ENCODE results near the gene IL1RAP. TPM values are rescaled to one million over a fixed set of nuclear protein-coding genes. Genes with fewer than 3 reads are reported as not detected.

Gene IL1RAP
- total RNA-seq, 2 experiments from 2014 or later: 2.1 to 5.6 TPM

- H3K36me3 ChIP-seq (ENCODE audit: insufficient read depth, low read length): no peaks in the 10 kb centered on the region
These were observed 32.1 kb upstream of the IL1RAP start for GRCh38 chr3:190481779-190482178.

DNA sequence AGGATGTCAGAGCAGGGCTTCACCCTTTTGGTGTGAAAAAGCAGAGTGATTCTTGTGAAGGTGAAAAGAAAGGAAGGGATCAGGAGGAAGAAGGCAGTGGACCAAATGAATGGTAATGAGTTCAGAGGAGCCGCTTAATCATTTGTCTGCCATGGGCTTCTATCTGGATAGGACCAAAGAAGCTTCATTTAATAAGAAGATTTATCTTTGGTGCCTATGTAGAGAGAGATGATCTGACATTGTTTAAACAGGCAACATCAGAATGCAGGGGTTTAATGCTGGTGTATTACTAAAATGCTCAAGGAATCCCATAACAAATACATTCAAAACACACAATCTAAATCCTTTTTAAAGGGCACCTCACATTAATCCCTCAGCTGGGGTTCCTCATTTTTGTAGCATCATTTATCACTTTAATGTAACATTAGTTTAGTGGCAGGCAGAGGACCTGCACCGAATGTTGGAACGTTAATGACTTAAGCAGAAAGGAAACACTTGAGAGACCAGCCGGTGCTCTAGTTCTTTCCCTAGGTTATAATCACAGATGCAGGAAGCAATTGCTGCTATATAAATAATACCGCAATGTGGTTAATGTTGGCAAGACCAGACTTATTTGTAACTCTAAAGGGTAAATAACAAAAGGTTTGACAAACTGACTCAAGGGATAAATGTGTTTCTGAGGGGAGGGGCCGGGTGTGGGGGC is 27.9 kb upstream of the IL1RAP start:
- BruUV-seq (replicated peaks): no TSS peak
- no peak overlapping the region for H3K4me2 ChIP-seq (ENCODE audit: low read length)
- no peaks in the 10 kb centered on the region for H3K4me1 ChIP-seq (ENCODE audit: insufficient read depth, low read length, poor library complexity, severe bottlenecking)
- intact Hi-C loops (cut with micrococcal nuclease; ENCODE audit: unreplicated experiment): no loop called here
- H3K9me2 ChIP-seq (ENCODE audit: insufficient read depth, low read length): no peaks in the 10 kb centered on the region
- no peaks in the 10 kb centered on the region for H4K20me1 ChIP-seq (ENCODE audit: insufficient read depth, low read length)
- TF ChIP-seq EZH2phosphoT487 (IDR thresholded peaks at IDR 0.05; ENCODE audit: borderline replicate concordance, low read depth, low read length): no peak
- TF ChIP-seq CTCF (conservative IDR thresholded peaks at IDR 0.05; ENCODE audit: low read length): no peak
- POLR2A ChIA-PET: no interaction called here
- CTCF ChIA-PET (ENCODE audit: unreplicated experiment): no interaction called here
- H3K36me3 ChIP-seq (ENCODE audit: insufficient read depth, low read length): no peaks in the 10 kb centered on the region
- no peak overlapping the region for H2AFZ ChIP-seq (ENCODE audit: low read length)
- DNase-seq (ENCODE audit: low spot score): no peak
- no peak overlapping the region for H3K4me3 ChIP-seq (ENCODE audit: low read depth, low read length, poor library complexity, severe bottlenecking)
- H3K79me2 ChIP-seq (ENCODE audit: insufficient read depth, low read depth, low read length): no peaks in the 10 kb centered on the region
- no peak overlapping the region for H3K27ac ChIP-seq (ENCODE audit: low read depth, low read length, poor library complexity, severe bottlenecking)
- no peaks in the 10 kb centered on the region for H3K9me3 ChIP-seq (ENCODE audit: low read length)

More at GRCh38 chr3:190481779-190482178, 32.1 kb upstream of the IL1RAP start:
- POLR2A ChIA-PET: no interaction called here
- Histone ChIP-seq H3K79me2 (ENCODE audit: insufficient read depth, low read depth, low read length) (no peaks in the 10 kb centered on the region), H3K27ac (ENCODE audit: low read depth, low read length, poor library complexity, severe bottlenecking) (no peak overlapping the region), H3K4me1 (ENCODE audit: insufficient read depth, low read length, poor library complexity, severe bottlenecking) (no peaks in the 10 kb centered on the region), H4K20me1 (ENCODE audit: insufficient read depth, low read length) (no peaks in the 10 kb centered on the region), H2AFZ (ENCODE audit: low read length) (no peak overlapping the region), H3K9me2 (ENCODE audit: insufficient read depth, low read length) (no peaks in the 10 kb centered on the region), H3K4me2 (ENCODE audit: low read length) (no peak overlapping the region), H3K9me3 (ENCODE audit: low read length) (no peaks in the 10 kb centered on the region), H3K4me3 (ENCODE audit: low read depth, low read length, poor library complexity, severe bottlenecking) (no peak overlapping the region)
- CTCF ChIA-PET (ENCODE audit: unreplicated experiment): no interaction called here
- intact Hi-C loops (cut with micrococcal nuclease; ENCODE audit: unreplicated experiment): no loop called here
- DNase-seq (ENCODE audit: low spot score): no peak
- TF ChIP-seq CTCF (conservative IDR thresholded peaks at IDR 0.05; ENCODE audit: low read length): no peak
- no peak for TF ChIP-seq EZH2phosphoT487 (IDR thresholded peaks at IDR 0.05; ENCODE audit: borderline replicate concordance, low read depth, low read length)
- BruUV-seq (replicated peaks): no TSS peak

DNA sequence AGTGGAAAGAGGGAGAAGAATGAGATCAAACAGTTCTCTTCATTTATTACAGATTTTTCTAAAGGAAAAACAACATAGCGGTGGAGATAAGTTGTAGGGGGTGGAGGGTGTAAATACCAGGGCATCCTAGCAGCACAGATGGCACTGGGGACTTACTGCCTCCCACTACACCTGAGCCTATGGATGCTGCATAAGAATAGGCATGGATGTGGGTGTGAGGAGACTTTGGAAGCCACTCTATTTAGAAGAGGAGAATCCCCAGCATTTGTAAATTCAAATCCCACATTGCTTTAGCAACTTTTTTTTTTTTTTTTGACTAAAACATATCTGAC is 27.4 kb upstream of the IL1RAP start:
- POLR2A ChIA-PET: interaction anchor here (0.7 kb wide), 1 partner anchor 125 kb away, joined by 3 read pairs; no protein-coding TSS in a partner anchor

More for the DNA sequence above, 27.4 kb upstream of the IL1RAP start:
- no peaks in the 10 kb centered on the region for H3K9me2 ChIP-seq (ENCODE audit: insufficient read depth, low read length)
- TF ChIP-seq CTCF (conservative IDR thresholded peaks at IDR 0.05; ENCODE audit: low read length) (no peak), EZH2phosphoT487 (IDR thresholded peaks at IDR 0.05; ENCODE audit: borderline replicate concordance, low read depth, low read length) (no peak)
- no peak for DNase-seq (ENCODE audit: low spot score)
- no peaks in the 10 kb centered on the region for H4K20me1 ChIP-seq (ENCODE audit: insufficient read depth, low read length)
- no peak overlapping the region for H3K27ac ChIP-seq (ENCODE audit: low read depth, low read length, poor library complexity, severe bottlenecking)
- H3K9me3 ChIP-seq (ENCODE audit: low read length): no peaks in the 10 kb centered on the region
- BruUV-seq (replicated peaks): no TSS peak
- no peaks in the 10 kb centered on the region for H3K79me2 ChIP-seq (ENCODE audit: insufficient read depth, low read depth, low read length)
- no peak overlapping the region for H3K4me2 ChIP-seq (ENCODE audit: low read length)
- no peak overlapping the region for H2AFZ ChIP-seq (ENCODE audit: low read length)
- no peaks in the 10 kb centered on the region for H3K4me1 ChIP-seq (ENCODE audit: insufficient read depth, low read length, poor library complexity, severe bottlenecking)
- no peaks in the 10 kb centered on the region for H3K36me3 ChIP-seq (ENCODE audit: insufficient read depth, low read length)
- intact Hi-C loops (cut with micrococcal nuclease; ENCODE audit: unreplicated experiment): no loop called here
- CTCF ChIA-PET (ENCODE audit: unreplicated experiment): no interaction called here
- H3K4me3 ChIP-seq (ENCODE audit: low read depth, low read length, poor library complexity, severe bottlenecking): no peak overlapping the region
